ENCODE data around the gene PSMD13.

Gene PSMD13

DNA sequence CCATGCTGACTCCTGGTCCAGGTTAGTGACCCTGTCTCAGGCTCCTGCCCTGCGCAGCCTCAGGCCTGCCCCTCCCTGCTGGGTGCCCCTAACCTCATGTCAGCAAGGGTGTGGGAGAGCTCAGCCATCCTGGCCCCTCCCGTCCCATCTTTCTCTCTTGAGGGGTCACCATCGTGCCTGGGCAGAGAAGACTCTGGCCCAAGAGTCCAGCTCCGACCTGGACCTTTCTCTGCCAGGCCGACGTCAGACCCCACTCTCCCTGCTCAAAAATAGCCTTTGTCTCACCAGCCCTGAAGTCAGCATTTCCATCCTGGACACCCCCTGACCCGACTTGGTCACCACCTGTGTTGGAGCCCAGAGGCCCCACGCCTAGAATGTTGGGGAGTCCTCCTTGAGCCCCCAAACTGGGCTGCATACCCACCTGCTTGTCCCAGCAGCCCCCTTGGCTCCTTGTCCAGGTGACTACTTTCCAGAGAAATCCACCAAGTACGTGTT, 39.0 kb upstream of the PSMD13 start:
- no peak for DNase-seq (ENCODE audit: extremely low read depth, low read depth)
- TF ChIP-seq, protein P1, sequence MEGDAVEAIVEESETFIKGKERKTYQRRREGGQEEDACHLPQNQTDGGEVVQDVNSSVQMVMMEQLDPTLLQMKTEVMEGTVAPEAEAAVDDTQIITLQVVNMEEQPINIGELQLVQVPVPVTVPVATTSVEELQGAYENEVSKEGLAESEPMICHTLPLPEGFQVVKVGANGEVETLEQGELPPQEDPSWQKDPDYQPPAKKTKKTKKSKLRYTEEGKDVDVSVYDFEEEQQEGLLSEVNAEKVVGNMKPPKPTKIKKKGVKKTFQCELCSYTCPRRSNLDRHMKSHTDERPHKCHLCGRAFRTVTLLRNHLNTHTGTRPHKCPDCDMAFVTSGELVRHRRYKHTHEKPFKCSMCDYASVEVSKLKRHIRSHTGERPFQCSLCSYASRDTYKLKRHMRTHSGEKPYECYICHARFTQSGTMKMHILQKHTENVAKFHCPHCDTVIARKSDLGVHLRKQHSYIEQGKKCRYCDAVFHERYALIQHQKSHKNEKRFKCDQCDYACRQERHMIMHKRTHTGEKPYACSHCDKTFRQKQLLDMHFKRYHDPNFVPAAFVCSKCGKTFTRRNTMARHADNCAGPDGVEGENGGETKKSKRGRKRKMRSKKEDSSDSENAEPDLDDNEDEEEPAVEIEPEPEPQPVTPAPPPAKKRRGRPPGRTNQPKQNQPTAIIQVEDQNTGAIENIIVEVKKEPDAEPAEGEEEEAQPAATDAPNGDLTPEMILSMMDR (IDR thresholded peaks at IDR 0.05; ENCODE audit: low read depth, low read length, missing control alignments) = no peak
- no peak overlapping the region for H3K4me3 ChIP-seq (replicated peaks; ENCODE audit: low read depth, low read length)

DNA sequence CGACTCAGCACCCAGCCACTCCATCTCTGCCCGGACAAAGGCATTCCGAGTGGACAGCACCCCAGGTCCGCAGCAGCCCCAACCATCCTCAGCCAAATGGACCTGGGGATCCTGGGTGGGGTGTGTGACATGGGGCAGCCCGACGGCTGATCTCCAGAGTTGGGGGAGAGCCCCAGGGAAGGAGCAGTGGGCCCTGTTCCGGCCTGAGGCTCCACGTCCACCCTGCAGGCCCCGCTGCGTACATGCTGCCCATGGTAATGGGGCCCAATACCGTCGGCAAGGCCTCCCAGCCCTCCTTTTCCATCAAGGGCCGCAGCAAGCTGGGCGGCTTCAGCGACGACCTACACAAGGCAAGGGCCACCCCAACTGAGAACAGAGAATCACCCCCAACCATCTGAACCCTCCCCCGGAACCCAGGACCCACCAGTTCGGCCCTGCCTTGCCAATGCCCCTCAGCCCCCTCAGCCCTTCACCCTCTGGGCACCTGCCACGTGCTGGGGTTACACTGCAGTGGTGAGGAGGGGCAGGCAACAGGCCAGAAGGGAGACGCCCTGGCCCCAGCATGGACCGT, 38.5 kb upstream of the PSMD13 start:
- H3K4me3 ChIP-seq (replicated peaks; ENCODE audit: low read depth, low read length) = no peak overlapping the region
- DNase-seq (ENCODE audit: extremely low read depth, low read depth) = no peak
- TF ChIP-seq, protein P1 (IDR thresholded peaks at IDR 0.05; ENCODE audit: low read depth, low read length, missing control alignments) = no peak

DNA sequence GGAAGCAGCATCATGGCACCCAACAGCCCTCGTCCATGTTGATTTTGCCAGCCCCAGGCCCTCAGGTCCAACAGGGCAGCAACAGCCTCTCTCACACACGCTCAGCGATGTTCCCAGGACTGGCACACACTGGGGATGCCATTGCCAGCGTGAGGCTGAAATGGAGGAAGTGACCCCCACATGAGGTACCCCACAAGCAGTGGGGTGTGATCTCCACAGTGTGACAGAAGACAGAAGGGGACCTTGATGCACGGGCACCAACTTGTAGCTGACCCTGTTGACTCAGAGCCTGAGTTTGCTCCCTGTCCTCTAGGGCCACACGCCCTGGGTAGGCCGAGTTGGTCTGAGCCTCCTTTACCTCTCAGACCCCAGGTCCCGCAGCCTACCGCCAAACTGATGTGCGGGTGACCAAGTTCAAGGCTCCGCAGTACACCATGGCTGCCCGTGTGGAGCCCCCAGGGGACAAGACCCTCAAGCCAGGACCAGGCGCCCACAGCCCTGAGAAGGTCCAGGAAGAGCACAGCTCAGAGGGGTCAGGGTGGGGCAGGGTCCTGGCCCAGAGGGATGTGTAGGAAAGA, 37.7 kb upstream of the PSMD13 start:
- H3K4me3 ChIP-seq (replicated peaks; ENCODE audit: low read depth, low read length) = no peak overlapping the region
- DNase-seq (ENCODE audit: extremely low read depth, low read depth) = no peak
- TF ChIP-seq, protein P1 (IDR thresholded peaks at IDR 0.05; ENCODE audit: low read depth, low read length, missing control alignments) = no peak

DNA sequence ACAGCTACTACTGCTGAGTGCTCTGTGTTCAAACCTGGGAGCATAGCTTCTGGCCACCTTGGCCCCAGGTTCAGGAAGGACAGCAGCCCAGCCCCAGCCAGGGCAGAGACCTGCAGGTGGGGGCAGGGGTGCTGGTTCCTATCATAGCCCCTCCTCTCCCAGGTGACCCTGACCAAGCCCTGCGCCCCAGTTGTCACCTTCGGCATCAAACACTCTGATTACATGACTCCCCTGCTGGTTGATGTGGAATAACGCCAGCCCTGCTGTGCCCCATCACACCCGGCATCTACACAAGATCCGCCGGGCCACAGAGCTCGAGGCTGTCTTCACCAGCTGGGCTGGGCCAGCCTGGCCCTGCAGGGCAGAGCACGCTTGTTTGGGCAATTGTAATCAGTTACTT, 37.0 kb upstream of the PSMD13 start:
- DNase-seq (ENCODE audit: extremely low read depth, low read depth) = no peak
- TF ChIP-seq, protein P1 (IDR thresholded peaks at IDR 0.05; ENCODE audit: low read depth, low read length, missing control alignments) = no peak
- no peak overlapping the region for H3K4me3 ChIP-seq (replicated peaks; ENCODE audit: low read depth, low read length)

DNA sequence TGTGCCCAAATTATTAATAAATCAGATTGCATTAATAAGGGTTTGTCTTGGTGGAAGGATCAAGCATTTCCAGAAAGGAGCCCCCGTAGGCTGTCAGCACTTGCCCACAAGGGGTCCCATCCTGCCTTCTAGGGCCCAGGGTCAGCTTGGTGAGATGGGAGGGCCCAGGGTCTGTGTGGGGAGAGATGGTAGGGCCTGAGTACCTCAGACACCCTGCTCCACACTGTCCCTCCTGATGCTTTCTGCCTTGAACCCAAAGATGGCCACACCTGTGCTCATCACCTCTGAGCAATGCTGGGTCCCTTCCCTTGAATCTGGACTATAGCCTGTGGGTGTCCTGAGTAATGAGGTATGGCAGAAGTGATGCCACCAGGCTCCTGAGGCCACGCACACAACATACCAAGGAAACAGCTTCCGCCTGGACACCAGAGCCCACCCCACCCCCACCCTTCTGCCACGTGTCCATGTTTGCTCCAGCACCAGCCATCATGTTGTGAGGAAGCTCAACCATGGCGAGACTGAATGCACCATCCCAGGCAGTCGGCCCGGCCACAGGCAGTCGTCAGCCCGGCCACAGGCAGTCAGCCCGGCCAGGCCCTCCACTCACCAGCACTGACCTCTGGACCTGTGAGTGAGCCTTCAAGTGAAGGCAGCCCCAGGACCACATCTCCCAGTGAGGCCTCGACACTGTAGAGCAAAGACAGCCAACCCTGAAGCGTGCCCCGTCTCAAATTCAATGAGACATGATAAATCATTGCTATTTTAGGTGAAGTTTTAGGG, 36.4 kb upstream of the PSMD13 start:
- H3K4me3 ChIP-seq (replicated peaks; ENCODE audit: low read depth, low read length) = no peak overlapping the region
- DNase-seq (ENCODE audit: extremely low read depth, low read depth) = no peak
- TF ChIP-seq, protein P1 (IDR thresholded peaks at IDR 0.05; ENCODE audit: low read depth, low read length, missing control alignments) = no peak

DNA sequence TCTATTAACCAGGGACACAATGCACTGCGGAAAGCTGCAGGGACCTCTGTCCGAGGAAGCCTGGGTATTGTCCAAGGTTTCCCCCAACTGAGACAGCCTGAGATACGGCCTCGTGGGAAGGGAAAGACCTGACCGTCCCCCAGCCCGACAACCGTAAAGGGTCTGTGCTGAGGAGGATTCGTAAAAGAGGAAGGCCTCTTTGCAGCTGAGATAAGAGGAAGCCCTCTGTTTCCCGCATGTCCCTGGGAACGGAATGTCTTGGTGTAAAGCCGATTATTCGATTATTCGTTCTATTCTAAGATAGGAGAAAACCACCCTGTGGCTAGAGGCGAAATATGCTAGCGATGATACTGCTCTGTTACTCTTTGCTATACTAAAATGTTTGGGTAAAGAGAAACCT, 34.8 kb upstream of the PSMD13 start:
- no peak overlapping the region for H3K4me3 ChIP-seq (replicated peaks; ENCODE audit: low read depth, low read length)
- DNase-seq (ENCODE audit: extremely low read depth, low read depth) = no peak
- TF ChIP-seq, protein P1 (IDR thresholded peaks at IDR 0.05; ENCODE audit: low read depth, low read length, missing control alignments) = no peak

Measured in HFF-Myc (cell line).